A549 treated with AZD9567 at 1 μM for 4 hours (cell line): Measurements from ENCODE around the gene ATP9B. TPM values are rescaled to one million over a fixed set of nuclear protein-coding genes. Genes with fewer than 3 reads are reported as not detected.

Source experiments
- total RNA-seq: library from RNA; stranded (reverse); fragments of 200-300 nt; extraction: Qiagen RNA extraction; gene quantifications from 5 replicates; pipeline ENCODE4 v1.2.3, GENCODE V29; 2022; ENCODE audit not compliant: insufficient read depth

The ATP9B gene, protein sequence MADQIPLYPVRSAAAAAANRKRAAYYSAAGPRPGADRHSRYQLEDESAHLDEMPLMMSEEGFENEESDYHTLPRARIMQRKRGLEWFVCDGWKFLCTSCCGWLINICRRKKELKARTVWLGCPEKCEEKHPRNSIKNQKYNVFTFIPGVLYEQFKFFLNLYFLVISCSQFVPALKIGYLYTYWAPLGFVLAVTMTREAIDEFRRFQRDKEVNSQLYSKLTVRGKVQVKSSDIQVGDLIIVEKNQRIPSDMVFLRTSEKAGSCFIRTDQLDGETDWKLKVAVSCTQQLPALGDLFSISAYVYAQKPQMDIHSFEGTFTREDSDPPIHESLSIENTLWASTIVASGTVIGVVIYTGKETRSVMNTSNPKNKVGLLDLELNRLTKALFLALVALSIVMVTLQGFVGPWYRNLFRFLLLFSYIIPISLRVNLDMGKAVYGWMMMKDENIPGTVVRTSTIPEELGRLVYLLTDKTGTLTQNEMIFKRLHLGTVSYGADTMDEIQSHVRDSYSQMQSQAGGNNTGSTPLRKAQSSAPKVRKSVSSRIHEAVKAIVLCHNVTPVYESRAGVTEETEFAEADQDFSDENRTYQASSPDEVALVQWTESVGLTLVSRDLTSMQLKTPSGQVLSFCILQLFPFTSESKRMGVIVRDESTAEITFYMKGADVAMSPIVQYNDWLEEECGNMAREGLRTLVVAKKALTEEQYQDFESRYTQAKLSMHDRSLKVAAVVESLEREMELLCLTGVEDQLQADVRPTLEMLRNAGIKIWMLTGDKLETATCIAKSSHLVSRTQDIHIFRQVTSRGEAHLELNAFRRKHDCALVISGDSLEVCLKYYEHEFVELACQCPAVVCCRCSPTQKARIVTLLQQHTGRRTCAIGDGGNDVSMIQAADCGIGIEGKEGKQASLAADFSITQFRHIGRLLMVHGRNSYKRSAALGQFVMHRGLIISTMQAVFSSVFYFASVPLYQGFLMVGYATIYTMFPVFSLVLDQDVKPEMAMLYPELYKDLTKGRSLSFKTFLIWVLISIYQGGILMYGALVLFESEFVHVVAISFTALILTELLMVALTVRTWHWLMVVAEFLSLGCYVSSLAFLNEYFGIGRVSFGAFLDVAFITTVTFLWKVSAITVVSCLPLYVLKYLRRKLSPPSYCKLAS
- total RNA-seq: 9.1 to 16.6 TPM (median 14.9 TPM) in 5 replicates

DNA sequence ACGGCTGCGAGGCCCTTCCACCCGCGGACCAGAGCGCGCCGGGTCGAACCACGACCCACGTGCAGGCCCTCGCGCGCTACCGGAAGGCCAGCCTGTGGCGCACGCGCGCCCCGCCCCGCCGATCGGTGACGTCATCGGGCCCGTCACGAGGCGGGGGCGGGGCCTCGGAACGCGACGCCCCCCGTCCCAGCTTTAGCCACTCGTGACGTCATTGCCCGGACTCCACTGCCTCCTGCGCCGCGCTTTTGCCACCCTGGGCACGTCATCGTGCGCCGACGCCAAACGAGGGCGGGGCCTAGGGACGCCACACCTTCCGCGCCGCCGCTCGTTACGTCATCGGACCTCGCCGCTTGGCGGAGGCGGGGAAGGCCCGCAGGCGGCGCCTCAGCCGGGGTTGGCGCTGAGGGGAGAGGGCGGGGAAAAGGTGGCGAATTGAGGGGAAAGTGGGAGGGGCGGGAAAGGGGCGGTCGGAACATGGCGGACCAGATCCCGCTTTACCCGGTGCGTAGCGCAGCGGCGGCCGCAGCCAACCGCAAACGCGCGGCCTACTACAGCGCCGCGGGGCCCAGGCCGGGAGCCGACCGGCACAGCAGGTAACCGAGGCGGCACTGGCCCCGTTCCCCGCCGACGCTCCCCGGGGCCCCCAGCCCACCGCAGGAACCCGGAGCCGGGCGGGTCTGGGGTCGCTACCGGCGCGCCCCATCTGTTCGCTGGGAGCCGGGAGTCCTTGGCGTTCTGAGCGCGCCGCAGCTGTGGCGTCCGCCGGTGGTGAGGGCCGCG, at the start of gene ATP9B:
TSS of gene ATP9B (plus strand) at position 458 of the 780 bp plus-strand sequence. CDS start at position 475, 17 bp downstream.

DNA sequence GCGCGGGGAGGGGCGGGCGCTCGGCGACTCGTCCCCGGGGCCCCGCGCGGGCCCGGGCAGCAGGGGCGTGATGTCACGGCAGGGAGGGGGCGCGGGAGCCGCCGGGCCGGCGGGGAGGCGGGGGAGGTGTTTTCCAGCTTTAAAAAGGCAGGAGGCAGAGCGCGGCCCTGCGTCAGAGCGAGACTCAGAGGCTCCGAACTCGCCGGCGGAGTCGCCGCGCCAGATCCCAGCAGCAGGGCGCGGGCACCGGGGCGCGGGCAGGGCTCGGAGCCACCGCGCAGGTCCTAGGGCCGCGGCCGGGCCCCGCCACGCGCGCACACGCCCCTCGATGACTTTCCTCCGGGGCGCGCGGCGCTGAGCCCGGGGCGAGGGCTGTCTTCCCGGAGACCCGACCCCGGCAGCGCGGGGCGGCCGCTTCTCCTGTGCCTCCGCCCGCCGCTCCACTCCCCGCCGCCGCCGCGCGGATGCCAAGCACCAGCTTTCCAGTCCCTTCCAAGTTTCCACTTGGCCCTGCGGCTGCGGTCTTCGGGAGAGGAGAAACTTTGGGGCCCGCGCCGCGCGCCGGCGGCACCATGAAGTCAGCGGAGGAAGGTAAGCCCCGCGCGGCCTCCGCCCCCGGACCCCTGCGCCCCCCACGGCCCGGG, 326.7 kb downstream of the ATP9B start, which contains the start of gene NFATC1:
TSS of gene NFATC1 (plus strand) at position 170 of the 644 bp plus-strand sequence. CDS start at position 465, 295 bp downstream.

Other genes with a start within 250 kb of the ATP9B start
- gene SALL3, start 89.6 kb upstream of the ATP9B start, total RNA-seq: 0.28 TPM in 1 of 5 replicates, not detected in the others